HepG2 (cell line): ENCODE data around the gene PSORS1C1. TPM values are rescaled to one million over a fixed set of nuclear protein-coding genes. Genes with fewer than 3 reads are reported as not detected.

Experiments used
- NFRKB ChIP-seq: fragments of 450-650 bp; IDR thresholded peaks from 2 replicates; pipeline ENCODE4 v1.6.1; 2017
- SRSF4 ChIP-seq: fragments of 200-400 bp; formaldehyde crosslinking; IDR thresholded peaks from one replicate; pipeline ENCODE4 v1.6.1; 2018; ENCODE audit warnings: mild to moderate bottlenecking, low read depth, low read length, moderate library complexity; ENCODE audit not compliant: poor library complexity, severe bottlenecking
- ZKSCAN8 ChIP-seq: IDR thresholded peaks from 2 replicates; pipeline ENCODE4 v1.6.1; 2016; ENCODE audit warnings: borderline replicate concordance, missing genetic modification reagents, missing compliant biosample characterization
- ZNF143 ChIP-seq: sonication (generic); formaldehyde crosslinking; IDR thresholded peaks from 2 replicates; pipeline ENCODE4 v1.4.0; 2020; ENCODE audit warnings: missing genetic modification reagents
- ZNF615 ChIP-seq: sonication (generic); formaldehyde crosslinking; IDR thresholded peaks from 2 replicates; pipeline ENCODE4 v1.5.0; 2020; ENCODE audit warnings: mild to moderate bottlenecking, missing genetic modification reagents, borderline replicate concordance
- ZNF766 ChIP-seq: sonication (generic); formaldehyde crosslinking; IDR thresholded peaks from 2 replicates; pipeline ENCODE4 v1.5.0; 2020; ENCODE audit warnings: missing genetic modification reagents, borderline replicate concordance
- polyA plus RNA-seq, 8 experiments: library from polyadenylated mRNA; depleted of rRNA in 3 of 8; stranded (reverse) in 7 of 8; unstranded in 1 of 8; fragments of >200 nt; fragmentation: Illumina TruSeq in 4 of 8; extraction: Trizol in 4 of 8; gene quantifications; 2 replicates each; pipeline versions ENCODE4 v1.2.1 to v1.2.3, GENCODE V29; 2011 to 2016; ENCODE audit warnings: low read depth in 4 of 8, missing spikeins in 1 of 8, mixed read lengths in 1 of 8; ENCODE audit not compliant: insufficient read depth in 1 of 8
- total RNA-seq, 5 experiments: library from RNA; depleted of rRNA; stranded (reverse); fragments of >200 nt; fragmentation: Illumina TruSeq; extraction: Trizol; gene quantifications; 2 replicates each; pipeline ENCODE4 v1.2.3, GENCODE V29; 2016; ENCODE audit warnings: low read depth in 1 of 5
- TF ChIP-seq, protein P1 (sequence below): conservative IDR thresholded peaks from 2 replicates; pipeline ENCODE4 v1.6.1; 2018; ENCODE audit warnings: missing genetic modification reagents
- TF ChIP-seq, protein P2 (sequence below): sonication (generic); formaldehyde crosslinking; IDR thresholded peaks from 2 replicates; pipeline ENCODE4 v1.4.0; 2020; ENCODE audit warnings: missing genetic modification reagents, borderline replicate concordance
- TF ChIP-seq, protein P3 (sequence below): sonication (generic); formaldehyde crosslinking; conservative IDR thresholded peaks from 2 replicates; pipeline ENCODE4 v1.4.0; 2020; ENCODE audit warnings: missing genetic modification reagents
- TF ChIP-seq, protein P4 (sequence below): sonication (generic); IDR thresholded peaks from 2 replicates; pipeline ENCODE4 v1.6.1; 2016; ENCODE audit warnings: low read depth, borderline replicate concordance
- TF ChIP-seq, protein P5 (sequence below), 2 experiments: fragments of 450-650 bp in 1 of 2; sonication (generic) in 1 of 2; formaldehyde crosslinking in 1 of 2; IDR thresholded peaks; 2 replicates each; pipeline versions ENCODE4 v1.6.1 to v1.8.0; 2016 to 2022; ENCODE audit warnings: antibody characterized with exemption in 1 of 2, mild to moderate bottlenecking in 1 of 2, missing genetic modification reagents in 1 of 2

The PSORS1C1 gene
- total and polyA plus RNA-seq, 2 of the 13 experiments (the other 11 are each of a cell fraction or from before 2014, with no cell fraction given): 0.01 to 0.02 TPM

DNA sequence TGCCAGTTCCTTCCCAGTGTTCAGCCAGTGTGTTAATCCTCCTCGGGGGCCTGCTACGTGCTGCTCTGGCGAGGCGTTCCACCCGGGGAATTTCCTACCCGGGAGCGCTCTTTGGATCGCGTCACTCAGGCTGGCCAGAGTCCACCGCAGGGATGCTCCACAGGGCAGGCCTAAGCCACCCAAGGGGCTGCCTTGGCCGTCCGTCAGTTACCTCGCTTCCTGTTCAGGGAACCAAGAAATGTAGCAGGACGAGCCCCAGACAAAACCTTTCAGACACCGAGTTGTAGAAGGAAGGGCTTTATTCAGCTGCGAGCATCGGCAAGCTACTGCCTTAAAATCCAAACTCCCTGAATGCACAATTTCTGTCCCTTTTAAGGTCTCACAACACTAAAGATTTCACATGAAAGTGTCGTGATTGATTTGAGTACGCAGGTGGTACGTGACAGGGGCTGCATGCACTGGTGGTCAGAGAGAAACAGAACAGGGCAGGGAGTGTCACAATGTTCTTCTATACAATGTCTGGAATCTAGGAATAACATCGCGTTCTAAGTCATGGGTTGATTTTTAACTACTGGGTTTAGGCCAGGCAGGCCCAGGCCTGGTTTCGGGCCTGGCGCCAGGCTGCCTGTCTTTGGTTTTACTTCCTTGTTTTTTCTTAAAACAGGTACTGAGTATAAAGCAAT is 71.6 kb downstream of the PSORS1C1 start (continued):
- no peak for TF ChIP-seq ZNF615 (CRISPR knock-in tag)
- 0 out of 2 replicates have a peak, but pooled peaks have one; percentile 24 for TF ChIP-seq ZKSCAN8 (CRISPR knock-in tag)
- TF ChIP-seq ZNF766 (CRISPR knock-in tag): no peak
- TF ChIP-seq, protein P1, sequence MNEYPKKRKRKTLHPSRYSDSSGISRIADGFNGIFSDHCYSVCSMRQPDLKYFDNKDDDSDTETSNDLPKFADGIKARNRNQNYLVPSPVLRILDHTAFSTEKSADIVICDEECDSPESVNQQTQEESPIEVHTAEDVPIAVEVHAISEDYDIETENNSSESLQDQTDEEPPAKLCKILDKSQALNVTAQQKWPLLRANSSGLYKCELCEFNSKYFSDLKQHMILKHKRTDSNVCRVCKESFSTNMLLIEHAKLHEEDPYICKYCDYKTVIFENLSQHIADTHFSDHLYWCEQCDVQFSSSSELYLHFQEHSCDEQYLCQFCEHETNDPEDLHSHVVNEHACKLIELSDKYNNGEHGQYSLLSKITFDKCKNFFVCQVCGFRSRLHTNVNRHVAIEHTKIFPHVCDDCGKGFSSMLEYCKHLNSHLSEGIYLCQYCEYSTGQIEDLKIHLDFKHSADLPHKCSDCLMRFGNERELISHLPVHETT (CRISPR knock-in tag): no peak
- TF ChIP-seq, protein P2, sequence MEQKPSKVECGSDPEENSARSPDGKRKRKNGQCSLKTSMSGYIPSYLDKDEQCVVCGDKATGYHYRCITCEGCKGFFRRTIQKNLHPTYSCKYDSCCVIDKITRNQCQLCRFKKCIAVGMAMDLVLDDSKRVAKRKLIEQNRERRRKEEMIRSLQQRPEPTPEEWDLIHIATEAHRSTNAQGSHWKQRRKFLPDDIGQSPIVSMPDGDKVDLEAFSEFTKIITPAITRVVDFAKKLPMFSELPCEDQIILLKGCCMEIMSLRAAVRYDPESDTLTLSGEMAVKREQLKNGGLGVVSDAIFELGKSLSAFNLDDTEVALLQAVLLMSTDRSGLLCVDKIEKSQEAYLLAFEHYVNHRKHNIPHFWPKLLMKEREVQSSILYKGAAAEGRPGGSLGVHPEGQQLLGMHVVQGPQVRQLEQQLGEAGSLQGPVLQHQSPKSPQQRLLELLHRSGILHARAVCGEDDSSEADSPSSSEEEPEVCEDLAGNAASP: no peak
- no peak for TF ChIP-seq ZNF143 (CRISPR knock-in tag)
- no peak for TF ChIP-seq SRSF4
- TF ChIP-seq, protein P3, sequence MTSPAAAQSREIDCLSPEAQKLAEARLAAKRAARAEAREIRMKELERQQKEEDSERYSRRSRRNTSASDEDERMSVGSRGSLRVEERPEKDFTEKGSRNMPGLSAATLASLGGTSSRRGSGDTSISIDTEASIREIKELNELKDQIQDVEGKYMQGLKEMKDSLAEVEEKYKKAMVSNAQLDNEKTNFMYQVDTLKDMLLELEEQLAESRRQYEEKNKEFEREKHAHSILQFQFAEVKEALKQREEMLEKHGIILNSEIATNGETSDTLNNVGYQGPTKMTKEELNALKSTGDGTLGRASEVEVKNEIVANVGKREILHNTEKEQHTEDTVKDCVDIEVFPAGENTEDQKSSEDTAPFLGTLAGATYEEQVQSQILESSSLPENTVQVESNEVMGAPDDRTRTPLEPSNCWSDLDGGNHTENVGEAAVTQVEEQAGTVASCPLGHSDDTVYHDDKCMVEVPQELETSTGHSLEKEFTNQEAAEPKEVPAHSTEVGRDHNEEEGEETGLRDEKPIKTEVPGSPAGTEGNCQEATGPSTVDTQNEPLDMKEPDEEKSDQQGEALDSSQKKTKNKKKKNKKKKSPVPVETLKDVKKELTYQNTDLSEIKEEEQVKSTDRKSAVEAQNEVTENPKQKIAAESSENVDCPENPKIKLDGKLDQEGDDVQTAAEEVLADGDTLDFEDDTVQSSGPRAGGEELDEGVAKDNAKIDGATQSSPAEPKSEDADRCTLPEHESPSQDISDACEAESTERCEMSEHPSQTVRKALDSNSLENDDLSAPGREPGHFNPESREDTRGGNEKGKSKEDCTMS: no peak; the same call in 1 of the 2 replicates
- TF ChIP-seq, protein P4, sequence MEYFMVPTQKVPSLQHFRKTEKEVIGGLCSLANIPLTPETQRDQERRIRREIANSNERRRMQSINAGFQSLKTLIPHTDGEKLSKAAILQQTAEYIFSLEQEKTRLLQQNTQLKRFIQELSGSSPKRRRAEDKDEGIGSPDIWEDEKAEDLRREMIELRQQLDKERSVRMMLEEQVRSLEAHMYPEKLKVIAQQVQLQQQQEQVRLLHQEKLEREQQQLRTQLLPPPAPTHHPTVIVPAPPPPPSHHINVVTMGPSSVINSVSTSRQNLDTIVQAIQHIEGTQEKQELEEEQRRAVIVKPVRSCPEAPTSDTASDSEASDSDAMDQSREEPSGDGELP: peak; percentile 21
- TF ChIP-seq, protein P5, sequence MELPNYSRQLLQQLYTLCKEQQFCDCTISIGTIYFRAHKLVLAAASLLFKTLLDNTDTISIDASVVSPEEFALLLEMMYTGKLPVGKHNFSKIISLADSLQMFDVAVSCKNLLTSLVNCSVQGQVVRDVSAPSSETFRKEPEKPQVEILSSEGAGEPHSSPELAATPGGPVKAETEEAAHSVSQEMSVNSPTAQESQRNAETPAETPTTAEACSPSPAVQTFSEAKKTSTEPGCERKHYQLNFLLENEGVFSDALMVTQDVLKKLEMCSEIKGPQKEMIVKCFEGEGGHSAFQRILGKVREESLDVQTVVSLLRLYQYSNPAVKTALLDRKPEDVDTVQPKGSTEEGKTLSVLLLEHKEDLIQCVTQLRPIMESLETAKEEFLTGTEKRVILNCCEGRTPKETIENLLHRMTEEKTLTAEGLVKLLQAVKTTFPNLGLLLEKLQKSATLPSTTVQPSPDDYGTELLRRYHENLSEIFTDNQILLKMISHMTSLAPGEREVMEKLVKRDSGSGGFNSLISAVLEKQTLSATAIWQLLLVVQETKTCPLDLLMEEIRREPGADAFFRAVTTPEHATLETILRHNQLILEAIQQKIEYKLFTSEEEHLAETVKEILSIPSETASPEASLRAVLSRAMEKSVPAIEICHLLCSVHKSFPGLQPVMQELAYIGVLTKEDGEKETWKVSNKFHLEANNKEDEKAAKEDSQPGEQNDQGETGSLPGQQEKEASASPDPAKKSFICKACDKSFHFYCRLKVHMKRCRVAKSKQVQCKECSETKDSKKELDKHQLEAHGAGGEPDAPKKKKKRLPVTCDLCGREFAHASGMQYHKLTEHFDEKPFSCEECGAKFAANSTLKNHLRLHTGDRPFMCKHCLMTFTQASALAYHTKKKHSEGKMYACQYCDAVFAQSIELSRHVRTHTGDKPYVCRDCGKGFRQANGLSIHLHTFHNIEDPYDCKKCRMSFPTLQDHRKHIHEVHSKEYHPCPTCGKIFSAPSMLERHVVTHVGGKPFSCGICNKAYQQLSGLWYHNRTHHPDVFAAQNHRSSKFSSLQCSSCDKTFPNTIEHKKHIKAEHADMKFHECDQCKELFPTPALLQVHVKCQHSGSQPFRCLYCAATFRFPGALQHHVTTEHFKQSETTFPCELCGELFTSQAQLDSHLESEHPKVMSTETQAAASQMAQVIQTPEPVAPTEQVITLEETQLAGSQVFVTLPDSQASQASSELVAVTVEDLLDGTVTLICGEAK (IDR thresholded peaks at IDR 0.05): no peak
- TF ChIP-seq, protein P5 (CRISPR knock-in tag; IDR thresholded peaks at IDR 0.05): peak; percentile 61; the same call in 1 of the 2 replicates
- TF ChIP-seq NFRKB: no peak
